HG03025 (cell line): Measurements from ENCODE around the gene ZFR2.
"Not testable (repeated sequence)": the region's sequence is repeated elsewhere in the genome, so short reads cannot be mapped to it uniquely, and the experiment has no call there.

Experiments
- ATAC-seq: cut with Tn5 transposase; IDR thresholded peaks from one replicate; pipeline ENCODE4 v1.9.1; 2021; ENCODE audit warnings: mild to moderate bottlenecking, moderate library complexity; ENCODE audit not compliant: unreplicated experiment, low FRiP score

ZFR2 gene

GRCh38 chr19:3879656-3880055 lies 10.8 kb upstream of the ZFR2 start:
- no peak for ATAC-seq

GRCh38 chr19:3874695-3875094 lies 5.9 kb upstream of the ZFR2 start:
- not testable (repeated sequence) for ATAC-seq

GRCh38 chr19:3873151-3873550 lies 4.3 kb upstream of the ZFR2 start:
- no peak for ATAC-seq

DNA sequence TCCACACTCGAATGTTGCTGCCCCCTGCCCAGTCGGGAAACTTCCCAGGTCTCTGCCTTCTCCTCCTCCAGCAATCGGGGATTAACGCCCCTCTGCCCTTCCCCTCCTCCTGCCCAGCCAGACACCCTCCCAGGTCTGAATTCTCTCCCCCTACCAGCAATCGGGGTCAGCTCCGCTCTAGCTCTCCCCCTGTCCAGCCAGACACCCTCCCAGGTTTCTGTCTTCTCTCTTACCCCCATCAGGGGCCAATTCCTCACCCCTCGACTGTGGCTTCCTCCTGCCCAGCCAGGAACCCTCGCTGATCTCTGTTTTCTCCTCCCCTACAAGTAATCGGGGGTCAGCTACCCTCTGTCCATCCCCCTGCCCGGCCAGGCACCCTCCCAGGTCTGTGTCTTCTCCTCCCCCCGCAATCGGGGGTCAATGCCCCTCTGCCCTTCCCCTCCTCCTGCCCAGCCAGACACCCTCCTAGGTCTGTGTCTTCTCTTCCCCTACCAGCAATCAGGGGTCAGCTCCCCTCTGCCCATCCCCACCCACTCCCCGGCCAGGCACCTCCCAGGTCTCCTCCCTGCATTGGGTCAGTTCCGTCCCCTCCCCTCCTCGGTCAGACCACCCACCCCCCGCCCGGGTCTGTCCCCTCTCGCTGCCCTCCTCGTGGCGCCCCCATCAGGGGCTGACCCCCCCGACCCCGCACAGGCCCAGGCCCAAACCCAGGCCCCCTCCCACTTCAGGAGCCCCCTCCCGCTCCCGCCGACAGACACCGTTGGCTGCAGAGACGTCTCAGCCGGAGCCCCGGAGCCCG lies 668 bp downstream of the ZFR2 start:
- no peak for ATAC-seq

GRCh38 chr19:3866910-3867638 lies 1.8 kb downstream of the ZFR2 start:
- no peak for ATAC-seq

- ATAC-seq, result no peak
Measured at GRCh38 chr19:3863648-3864047, 5.2 kb downstream of the ZFR2 start.

GRCh38 chr19:3862826-3863500 lies 5.9 kb downstream of the ZFR2 start:
- no peak for ATAC-seq

DNA sequence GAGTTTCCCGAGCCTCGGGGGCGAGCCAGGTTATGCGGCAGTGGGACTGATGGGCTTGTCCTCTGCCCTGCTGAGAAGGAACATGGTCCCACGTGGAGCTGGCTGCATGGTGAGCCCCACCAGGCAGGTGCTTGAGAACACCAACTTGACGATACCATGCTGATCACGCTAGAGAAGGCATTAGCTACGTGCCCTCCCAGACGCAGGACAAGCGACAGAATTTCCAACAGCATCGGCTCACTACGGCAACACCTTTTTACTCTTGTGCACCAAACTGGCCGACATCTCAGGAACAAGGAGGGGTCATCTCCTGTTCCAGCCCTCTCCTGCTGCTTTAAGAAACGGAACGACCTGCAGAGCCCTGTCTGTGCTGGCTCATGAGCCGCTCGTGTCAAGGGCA lies 8.3 kb downstream of the ZFR2 start:
- no peak for ATAC-seq

- no peak for ATAC-seq
Measured at GRCh38 chr19:3857449-3858003, 11.3 kb downstream of the ZFR2 start.

- no peak for ATAC-seq
Measured at GRCh38 chr19:3855320-3855719, 13.5 kb downstream of the ZFR2 start.

- ATAC-seq, result no peak
Measured at GRCh38 chr19:3852614-3853254, 16.1 kb downstream of the ZFR2 start.

DNA sequence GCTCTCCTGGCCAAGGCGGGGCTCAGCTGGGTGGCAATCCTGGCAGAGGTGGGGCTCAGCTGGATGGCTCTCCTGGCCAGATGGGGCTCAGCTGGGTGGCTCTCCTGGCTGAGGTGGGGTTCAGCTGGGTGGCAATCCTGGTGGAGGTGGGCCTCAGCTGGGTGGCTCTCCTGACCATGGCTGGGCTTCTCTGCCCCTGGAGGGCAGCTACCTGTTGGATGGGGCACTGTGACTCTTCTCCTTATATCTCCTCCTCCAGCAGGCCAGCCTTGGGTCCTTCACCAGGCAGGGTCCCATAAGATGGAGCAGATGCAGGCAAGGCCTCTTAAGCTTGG lies 16.7 kb downstream of the ZFR2 start:
- ATAC-seq, result no peak

GRCh38 chr19:3851254-3852176 lies 17.3 kb downstream of the ZFR2 start:
- ATAC-seq, result no peak

- no peak for ATAC-seq
Measured at GRCh38 chr19:3850320-3850972, 18.4 kb downstream of the ZFR2 start.

DNA sequence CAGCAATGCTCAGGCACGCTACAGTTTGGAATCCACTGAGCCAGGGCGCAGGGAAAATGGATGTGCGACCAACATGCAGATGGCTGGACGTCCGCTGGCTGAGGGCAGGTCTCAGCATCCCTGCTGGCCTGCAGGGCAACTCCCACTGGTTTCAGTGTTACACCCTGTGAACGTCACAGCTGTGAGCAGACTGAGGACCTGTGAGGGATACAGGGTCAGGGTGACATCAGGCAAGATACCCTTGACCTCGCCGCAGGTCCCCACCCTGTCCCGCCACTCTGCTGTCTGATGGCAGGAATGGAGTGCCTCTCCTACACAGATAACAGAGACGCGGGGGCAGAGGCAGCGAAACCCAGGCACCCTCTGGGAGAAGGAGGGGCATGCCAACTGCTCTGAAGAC lies 19.1 kb downstream of the ZFR2 start:
- ATAC-seq, result no peak

GRCh38 chr19:3849092-3849491 lies 19.7 kb downstream of the ZFR2 start:
- ATAC-seq, result no peak

DNA sequence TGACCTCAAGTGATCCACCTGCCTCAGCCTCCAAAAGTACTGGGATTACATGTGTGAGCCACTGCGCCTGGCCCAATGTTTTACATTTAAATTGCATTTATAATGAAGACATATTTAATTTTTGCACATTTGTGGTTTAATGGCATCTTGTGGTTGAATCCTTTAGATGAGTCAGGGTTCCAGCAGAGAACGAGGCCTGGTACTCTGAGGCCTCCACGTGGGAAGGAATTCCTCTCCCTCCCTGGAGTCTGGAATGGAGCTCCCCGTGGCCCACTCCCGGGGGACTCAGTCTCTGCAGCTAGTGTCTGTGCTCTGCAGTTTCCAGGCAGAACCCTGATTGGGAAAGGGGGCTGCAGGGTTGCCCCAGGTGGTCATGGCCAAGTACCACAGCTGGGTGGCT lies 24.2 kb downstream of the ZFR2 start:
- no peak for ATAC-seq

GRCh38 chr19:3842948-3843347 lies 25.9 kb downstream of the ZFR2 start:
- ATAC-seq, result no peak

- ATAC-seq, result no peak
Measured at GRCh38 chr19:3840804-3841203, 28.0 kb downstream of the ZFR2 start.
